AG04449 (cell line): ENCODE data around the gene EFCAB5.

ENCODE experiments used
- CTCF ChIA-PET: fragments of 350-600 bp; formaldehyde crosslinking; extraction: SDS; loops from one replicate; lab custom pipeline; 2021; ENCODE audit warnings: antibody characterized with exemption; lab: Yijun Ruan, JAX
- POLR2A ChIA-PET: fragments of 400-600, 350-600 bp; formaldehyde crosslinking; extraction: SDS; loops from one replicate; lab custom pipeline; 2020; ENCODE audit warnings: antibody characterized with exemption, inconsistent platforms; lab: Yijun Ruan, JAX
- DNase-seq: peaks from one replicate; pipeline ENCODE4 v3.0.0-alpha.2; 2010; ENCODE audit warnings: low read depth, low spot score
- H3K4me3 ChIP-seq: 2 replicates; pipeline ENCODE4 v1.5.1; 2011; ENCODE audit warnings: low read depth, mild to moderate bottlenecking, control low read depth, low read length
- CTCF ChIP-seq: IDR thresholded peaks from one replicate; pipeline ENCODE4 v1.5.1; 2011; ENCODE audit warnings: mild to moderate bottlenecking, moderate library complexity, low read length, control low read depth, inconsistent platforms; ENCODE audit not compliant: insufficient read depth; ENCODE audit errors: missing control alignments

EFCAB5 gene

GRCh38 chr17:29906969-29907368 lies 34.5 kb upstream of the EFCAB5 start:
- CTCF ChIA-PET: interaction anchor here (1.4 kb wide), 1 partner anchor 24 kb away, joined by 4 read pairs; no protein-coding TSS in a partner anchor
- DNase-seq: no peak
- TF ChIP-seq CTCF: no peak
- POLR2A ChIA-PET: no interaction called here
- H3K4me3 ChIP-seq: no peak overlapping the region

- DNase-seq: no peak
- ChIA-PET POLR2A (no interaction called here), CTCF (interaction anchor here (0.7 to 1.7 kb wide), 8 partner anchors 10 to 195 kb away, joined by 3 to 7 read pairs (median 4); partner anchors contain the start of gene SSH2)
- no peak overlapping the region for H3K4me3 ChIP-seq
- TF ChIP-seq CTCF: no peak
Measured at GRCh38 chr17:29909236-29910003, 32.0 kb upstream of the EFCAB5 start.

- no peak for TF ChIP-seq CTCF
- DNase-seq: no peak
- CTCF ChIA-PET: interaction anchor here (0.7 to 1.6 kb wide), 3 partner anchors 9 to 107 kb away, joined by 3 to 5 read pairs (median 4); no protein-coding TSS in a partner anchor
- H3K4me3 ChIP-seq: no peak overlapping the region
- POLR2A ChIA-PET: no interaction called here
Measured at GRCh38 chr17:29911641-29912177, 29.7 kb upstream of the EFCAB5 start.

GRCh38 chr17:29914819-29915537 lies 26.5 kb upstream of the EFCAB5 start:
- CTCF ChIA-PET: no interaction called here
- no peak for TF ChIP-seq CTCF

GRCh38 chr17:29918016-29918415 lies 23.4 kb upstream of the EFCAB5 start:
- no peak for TF ChIP-seq CTCF
- H3K4me3 ChIP-seq: no peak overlapping the region
- ChIA-PET POLR2A (no interaction called here), CTCF (interaction anchor here (1.4 to 7.1 kb wide), 3 partner anchors 13 to 175 kb away, joined by 4 to 78 read pairs (median 4); partner anchors contain the start of gene SSH2)
- no peak for DNase-seq

More at GRCh38 chr17:29914819-29915537, 26.5 kb upstream of the EFCAB5 start:
- POLR2A ChIA-PET: interaction anchor here (0.6 kb wide), 1 partner anchor 12 kb away, joined by 3 read pairs; no protein-coding TSS in a partner anchor
- DNase-seq: no peak
- no peak overlapping the region for H3K4me3 ChIP-seq
